HG02970 (cell line): Measurements from ENCODE around the gene DCTD.
A peak's percentile ranks its signal among the peaks of the same experiment; 100 is the strongest.
"Not testable (repeated sequence)": the region's sequence is repeated elsewhere in the genome, so short reads cannot be mapped to it uniquely, and the experiment has no call there.

Experiments used
- ATAC-seq: cut with Tn5 transposase; IDR thresholded peaks from one replicate; pipeline ENCODE4 v1.9.1; 2021; ENCODE audit warnings: mild to moderate bottlenecking, moderate library complexity, moderate number of reproducible peaks; ENCODE audit not compliant: unreplicated experiment, low FRiP score

The DCTD gene

DNA sequence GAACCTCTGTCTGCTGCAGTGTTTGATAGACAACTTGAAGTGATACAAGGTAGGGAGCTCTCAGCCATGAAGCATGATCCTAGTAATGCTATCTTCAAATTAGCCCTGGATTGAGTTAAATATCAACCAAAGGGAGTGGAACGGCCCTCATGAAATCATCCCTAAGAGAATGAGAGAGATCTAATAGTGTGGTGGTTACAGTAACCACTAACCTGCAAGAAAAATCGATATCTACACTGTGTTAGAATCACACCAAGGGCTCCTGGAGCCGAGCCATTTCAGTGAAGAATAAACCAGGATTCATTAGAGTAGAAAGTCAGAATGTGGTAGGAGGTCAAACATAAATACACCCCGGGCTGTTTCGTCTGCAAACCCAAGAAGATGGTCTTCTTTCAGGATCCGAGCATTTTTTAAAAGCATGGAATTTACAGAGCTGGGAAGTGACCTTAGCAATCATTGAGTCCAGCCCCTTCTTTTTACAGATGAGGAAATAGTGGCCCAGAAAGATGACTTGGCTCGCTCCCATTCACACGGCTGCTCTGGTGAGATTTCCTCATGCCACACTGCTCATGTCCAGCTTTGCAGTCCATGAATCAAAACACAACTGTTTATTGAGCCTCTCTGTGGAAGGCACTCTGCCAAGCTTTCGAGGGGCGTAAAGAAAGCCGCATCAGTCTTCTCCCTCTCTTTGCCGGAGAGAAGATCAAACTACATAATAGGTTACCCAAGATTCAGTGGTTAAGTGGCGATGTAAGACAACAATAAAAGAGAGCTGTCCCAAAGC lies 5.5 kb upstream of the DCTD start:
- no peak for ATAC-seq

DNA sequence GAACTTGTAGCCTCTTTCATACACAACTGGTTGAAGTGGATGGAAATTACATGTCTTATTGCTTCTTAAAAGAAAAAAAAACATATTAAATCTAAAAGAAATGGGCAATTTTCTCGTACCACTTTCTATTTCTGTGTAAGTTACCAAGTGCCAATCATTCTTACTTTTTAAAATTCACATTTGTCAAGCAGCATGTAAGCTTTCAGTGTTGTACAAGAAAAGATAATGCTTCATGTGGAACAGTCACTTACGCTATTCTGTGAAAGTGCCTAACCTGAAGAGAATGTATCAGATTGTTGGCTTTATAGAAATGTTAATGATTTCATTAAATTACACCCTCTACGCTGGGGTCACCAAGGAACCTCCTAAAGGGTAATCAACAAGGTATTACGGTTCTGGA lies 4.4 kb upstream of the DCTD start:
- no peak for ATAC-seq

- ATAC-seq, result no peak
These were observed 3.5 kb upstream of the DCTD start for GRCh38 chr4:182920676-182921075.

- no peak for ATAC-seq
These were observed 1.7 kb upstream of the DCTD start for GRCh38 chr4:182918791-182919302.

- peak; percentile 15 for ATAC-seq
These were observed 940 bp upstream of the DCTD start for GRCh38 chr4:182918044-182918607.

DNA sequence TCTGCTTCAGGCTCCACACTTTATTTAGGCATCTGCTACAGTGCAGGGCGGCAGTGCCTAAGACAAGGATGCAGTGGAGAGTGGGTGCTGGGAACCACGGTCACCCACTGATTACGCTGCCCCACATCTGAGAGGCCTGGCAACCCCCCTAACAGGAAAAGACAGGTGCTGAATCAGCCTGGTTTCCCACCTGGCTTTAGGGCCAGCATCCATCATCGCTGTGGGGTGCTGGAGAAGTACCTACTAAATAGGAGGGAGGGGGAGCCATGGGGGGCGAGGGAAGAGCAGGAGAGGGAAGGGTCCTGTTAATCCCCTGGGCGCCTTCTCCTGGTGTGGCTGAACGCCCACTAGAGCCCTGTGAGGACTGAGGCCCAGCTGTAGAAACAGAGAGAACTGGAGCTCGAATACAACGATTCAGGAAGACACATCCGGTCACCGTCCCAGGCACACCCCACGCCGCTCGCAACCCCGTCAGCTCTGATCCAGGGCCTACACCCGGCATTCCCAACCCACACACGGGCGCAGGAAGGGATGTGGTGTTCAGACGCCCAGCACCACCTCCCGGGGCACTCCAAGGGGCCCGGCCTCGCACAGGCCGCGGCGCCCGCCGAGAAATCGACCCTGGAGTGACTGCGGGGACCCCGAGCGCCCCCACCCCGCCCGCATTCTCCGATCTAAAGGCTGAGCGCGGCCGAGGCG lies 554 bp downstream of the DCTD start:
- ATAC-seq, result peak; percentile 9

DNA sequence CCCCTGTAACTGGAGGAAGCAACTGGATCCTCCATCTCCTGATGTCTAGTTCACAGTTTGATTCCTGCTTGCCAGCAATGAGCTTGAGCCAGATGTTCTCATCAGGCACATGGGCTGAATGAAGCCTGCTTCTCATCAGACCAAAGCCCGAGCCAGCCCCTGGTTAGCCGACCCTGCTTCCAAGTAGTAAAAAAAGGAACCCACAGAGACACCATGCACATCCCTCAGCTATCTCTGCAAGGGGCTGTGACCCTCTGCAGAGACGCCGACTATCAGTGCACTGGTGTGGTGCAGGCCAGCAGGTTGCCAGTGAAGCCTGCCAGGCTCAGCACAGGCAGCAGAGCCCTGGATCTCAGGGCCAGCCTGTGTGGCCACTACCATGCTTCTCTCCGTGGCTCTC lies 2.8 kb downstream of the DCTD start:
- ATAC-seq, result no peak

- ATAC-seq, result no peak
These were observed 3.6 kb downstream of the DCTD start for GRCh38 chr4:182913621-182914020.

DNA sequence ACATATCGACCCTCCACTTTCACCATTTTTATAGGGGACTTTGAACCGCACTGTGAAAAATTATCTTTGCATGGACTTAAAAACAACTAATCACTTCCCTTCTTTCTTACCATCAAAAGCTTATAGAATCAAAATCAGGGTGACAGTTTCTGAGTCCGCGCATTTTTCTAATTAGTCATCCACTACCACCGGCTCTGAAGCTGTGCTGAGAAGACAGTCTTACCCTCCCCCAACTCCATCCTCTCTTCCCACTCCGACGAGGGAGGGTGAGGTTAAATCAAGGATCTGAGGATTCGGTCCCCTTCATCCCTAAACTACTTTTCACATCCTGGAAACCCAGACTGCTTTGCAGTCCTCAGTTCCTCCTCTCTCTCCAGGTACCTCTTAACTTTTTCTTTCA lies 4.2 kb downstream of the DCTD start:
- ATAC-seq, result no peak

- ATAC-seq, result no peak
These were observed 9.1 kb downstream of the DCTD start for GRCh38 chr4:182908124-182908523.

DNA sequence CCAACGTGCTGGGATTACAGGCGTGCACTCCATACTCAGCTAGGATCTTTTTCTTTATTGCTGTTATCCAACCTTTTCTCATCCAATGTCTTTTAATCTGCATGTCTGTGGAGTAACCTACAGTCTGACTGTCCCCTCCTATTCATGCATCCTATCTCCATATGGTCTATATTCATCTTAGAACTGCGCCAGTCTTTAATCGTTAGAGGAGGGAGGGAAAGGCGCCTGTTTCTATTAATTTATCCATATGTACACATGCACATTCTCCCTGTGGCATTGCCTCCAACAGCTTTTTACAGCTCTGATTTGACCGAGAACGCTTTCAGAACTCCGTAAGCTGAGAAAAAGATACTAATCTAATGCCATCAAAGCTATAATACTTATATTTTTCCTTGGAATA lies 9.8 kb downstream of the DCTD start:
- no peak for ATAC-seq

DNA sequence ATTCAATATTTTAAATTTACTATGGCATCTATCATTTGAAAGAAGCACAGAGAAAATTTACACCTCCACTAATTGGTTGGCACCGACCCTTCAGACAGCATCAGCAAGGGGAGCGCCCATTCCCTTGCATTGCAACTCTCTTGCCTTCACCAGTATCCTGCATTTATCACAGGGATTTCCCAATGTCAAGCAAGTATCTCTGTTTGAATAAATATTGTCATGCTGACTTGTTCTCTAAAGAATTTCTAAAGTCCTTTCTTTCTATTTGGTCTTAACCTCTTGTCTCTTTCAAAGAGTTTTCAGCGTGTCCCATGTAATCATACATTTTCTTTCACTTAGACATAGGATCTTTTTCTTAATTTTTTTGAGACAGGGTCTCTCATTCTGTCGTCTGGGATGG lies 10.4 kb downstream of the DCTD start:
- no peak for ATAC-seq

DNA sequence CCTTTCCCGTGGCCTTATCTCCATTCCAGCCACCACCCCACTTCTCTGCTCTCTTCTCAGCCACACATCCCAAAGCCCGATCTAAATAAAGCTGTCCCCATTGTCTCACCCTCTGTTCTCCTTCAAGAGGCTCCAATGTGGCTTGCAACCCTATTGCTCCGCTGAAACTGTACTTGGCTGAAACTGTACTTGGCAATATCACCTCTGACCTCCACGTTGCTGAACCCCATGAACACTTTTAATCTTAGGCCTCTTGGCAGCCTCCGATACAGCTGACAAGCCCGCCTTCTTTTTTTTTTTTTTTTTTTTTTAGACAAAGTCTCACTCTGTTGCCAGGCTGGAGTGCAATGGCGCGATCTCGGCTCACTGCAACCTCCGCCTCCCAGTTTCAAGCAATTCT lies 12.1 kb downstream of the DCTD start:
- ATAC-seq, result no peak

- no peak for ATAC-seq
These were observed 12.9 kb downstream of the DCTD start for GRCh38 chr4:182904211-182904761.

GRCh38 chr4:182903013-182903412 lies 14.2 kb downstream of the DCTD start:
- no peak for ATAC-seq

DNA sequence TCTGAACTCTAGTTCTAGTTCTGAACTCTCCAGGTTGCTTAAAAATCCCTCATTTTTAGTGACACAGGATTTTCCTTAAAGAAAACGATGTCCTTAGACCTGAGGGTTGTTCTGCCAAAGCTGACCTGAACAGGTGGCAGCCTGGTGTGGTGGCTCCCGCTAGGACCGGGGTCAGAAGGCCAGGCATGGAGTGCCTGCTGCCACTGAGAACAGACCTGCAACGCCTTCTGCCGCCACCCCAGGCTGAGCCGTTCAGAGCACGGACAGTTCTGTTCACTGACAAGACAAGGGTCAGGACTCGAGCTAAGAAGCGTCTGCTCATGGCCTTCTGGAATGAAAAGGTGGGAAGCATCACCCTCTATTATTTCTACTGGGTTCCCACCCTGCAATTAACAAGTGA lies 15.8 kb downstream of the DCTD start:
- no peak for ATAC-seq

DNA sequence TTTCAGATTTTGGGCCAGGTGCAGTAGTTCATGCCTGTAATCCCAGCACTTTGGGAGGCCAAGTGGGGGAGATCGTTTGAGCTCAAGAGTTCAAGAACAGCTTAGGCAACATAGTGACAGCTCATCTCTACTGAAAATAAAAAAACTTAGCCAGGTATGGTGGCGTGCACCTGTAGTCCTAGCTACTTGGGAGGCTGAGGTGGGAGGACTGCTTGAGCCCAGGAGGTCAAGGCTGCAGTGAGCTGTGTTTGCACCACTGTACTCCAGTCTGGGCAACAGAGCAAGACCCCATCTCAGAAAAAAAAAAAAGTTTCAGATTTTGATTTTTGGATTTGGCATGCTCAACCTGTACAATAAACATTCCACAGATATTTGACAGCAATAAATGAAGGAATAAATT lies 17.2 kb downstream of the DCTD start:
- not testable (repeated sequence) for ATAC-seq

- ATAC-seq, result no peak
These were observed 18.7 kb downstream of the DCTD start for GRCh38 chr4:182898479-182898799.

DNA sequence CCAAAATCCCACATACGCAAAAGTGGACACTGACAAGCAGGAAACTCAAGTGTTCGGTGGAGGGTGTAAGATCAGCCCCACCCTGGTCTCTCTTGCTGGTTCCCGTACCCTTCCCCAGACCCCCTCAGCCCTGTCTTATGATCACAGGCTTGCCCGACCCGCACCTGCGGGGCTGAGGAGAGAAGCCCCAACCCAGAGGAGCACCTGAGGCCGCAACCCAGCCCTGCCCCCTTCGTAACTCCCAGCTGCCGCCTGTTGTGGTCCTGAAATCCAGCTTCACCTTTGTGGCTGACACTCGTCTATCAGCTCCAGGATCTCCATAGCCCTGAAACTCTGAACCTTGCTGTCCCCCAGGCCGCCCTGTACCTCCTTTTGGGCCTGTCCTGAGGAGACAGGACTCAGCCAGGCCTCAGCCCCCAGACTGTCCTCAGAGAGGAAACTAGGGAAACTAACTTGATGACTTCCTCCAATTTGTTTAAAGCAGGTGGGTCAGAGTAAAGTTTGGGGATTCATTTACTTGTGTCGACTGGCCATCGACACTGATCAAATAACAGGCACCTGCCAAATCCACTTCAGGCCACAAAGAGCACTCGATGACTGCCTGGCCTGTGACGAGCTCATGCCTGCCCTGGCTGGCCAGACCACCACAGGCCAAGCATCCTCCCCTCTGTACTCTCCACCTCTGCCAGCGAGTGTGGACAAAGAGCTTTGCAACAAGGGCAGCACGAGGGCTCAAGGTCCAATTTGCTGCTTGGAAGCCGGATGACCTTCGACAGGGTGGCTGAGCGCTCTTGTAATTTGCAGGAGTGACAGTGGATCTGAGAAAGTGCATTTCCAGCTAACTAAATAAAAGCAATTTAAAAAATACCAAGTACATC lies 19.3 kb downstream of the DCTD start:
- ATAC-seq, result no peak

- ATAC-seq, result no peak
These were observed 20.8 kb downstream of the DCTD start for GRCh38 chr4:182896421-182896820.
